GM19193 (cell line): Measurements from ENCODE around the gene TTC23.

Source experiments
- POLR2A ChIP-seq: IDR thresholded peaks from 4 replicates; pipeline ENCODE4 v1.6.1; 2011; ENCODE audit not compliant: insufficient read depth, insufficient read length; ENCODE audit errors: extremely low read depth

Gene TTC23

DNA sequence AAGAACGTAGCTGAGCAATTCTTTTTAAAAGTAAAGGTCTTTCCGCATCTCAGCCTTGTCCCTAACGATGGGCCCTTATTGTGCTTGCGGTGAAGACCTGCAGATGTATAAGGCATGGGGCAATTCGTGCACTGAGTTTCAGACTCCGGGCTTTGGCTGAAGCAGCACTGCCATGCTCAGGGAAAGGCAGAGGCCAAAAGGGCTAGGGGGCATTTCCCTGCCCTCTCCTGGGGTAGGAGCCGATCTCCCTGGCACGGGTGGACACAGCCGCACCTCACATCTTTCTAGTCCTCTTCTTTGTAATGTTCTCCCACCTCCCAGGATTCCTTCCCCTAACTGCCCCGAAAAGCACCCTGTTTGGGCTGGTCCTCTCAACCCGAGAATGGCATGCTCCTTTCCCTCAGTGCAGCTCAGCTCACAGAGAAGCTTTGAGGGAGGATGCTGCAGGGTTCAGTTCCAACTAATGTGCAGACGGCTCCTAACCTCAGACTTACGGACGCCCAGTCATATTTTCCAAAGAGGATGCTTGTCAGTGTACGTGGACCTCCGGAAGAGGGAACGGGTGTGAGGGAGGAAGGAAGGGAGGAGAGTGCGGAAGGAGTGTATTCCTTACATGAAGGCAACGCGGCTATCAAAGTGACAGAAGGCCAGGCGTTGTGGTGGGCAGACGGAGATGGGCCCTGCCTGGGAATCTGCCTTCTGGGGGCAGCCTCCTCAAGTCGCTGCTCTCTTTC, 83.3 kb downstream of the TTC23 start:
- no peak for TF ChIP-seq POLR2A

DNA sequence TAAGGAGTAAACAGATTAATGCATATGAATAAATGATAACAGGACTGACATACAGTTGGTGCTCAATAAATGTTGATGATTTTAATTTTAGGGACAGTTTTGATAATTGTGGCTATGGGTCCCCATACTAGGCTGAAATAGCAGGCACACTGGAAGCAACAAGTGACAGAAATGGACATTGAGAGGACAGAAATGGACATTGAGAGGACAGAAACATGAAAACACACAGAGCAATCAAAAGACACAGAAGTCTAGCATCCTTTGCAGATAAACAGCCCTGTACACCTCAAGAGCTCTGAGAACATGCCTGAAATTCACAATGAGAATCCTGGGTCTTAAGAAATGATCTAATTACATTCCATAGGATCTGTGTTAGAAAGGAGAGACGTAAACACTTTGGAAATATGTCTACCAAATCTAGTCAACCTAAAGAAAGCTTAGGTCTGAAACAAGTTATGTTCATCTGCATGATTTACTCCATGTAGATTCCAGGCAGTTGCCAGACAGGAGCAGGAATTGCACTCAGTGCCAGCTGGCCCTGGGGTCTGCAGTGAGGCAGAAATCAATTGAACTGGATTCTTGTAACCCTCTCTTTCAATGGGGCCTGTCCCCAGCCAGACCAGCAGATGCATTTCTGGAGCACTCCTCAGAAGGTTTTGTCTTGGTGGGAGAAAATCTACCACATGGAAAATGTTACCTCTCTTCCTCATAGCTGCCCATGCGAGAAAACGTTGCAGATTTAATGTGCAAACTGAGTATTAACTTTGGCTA, 84.2 kb downstream of the TTC23 start:
- TF ChIP-seq POLR2A: no peak

DNA sequence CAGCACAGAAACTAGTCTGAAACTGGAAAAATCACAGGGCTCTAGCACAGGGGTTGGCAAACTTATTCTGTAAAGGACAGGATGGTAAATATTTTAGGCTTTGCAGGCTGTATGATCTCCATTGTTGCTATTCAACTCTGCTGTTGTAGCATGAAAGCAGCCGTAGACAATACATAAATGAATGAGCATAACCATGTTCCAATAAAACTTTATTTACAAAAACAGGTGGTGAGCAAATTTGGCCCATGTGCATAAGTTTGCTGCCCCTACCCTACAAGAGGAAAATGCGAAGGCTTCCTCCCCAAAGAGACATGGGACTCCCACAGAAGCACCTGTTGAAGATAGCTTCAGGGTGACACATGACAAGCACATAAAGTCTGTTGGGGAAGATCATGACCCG, 85.3 kb downstream of the TTC23 start:
- TF ChIP-seq POLR2A: no peak

DNA sequence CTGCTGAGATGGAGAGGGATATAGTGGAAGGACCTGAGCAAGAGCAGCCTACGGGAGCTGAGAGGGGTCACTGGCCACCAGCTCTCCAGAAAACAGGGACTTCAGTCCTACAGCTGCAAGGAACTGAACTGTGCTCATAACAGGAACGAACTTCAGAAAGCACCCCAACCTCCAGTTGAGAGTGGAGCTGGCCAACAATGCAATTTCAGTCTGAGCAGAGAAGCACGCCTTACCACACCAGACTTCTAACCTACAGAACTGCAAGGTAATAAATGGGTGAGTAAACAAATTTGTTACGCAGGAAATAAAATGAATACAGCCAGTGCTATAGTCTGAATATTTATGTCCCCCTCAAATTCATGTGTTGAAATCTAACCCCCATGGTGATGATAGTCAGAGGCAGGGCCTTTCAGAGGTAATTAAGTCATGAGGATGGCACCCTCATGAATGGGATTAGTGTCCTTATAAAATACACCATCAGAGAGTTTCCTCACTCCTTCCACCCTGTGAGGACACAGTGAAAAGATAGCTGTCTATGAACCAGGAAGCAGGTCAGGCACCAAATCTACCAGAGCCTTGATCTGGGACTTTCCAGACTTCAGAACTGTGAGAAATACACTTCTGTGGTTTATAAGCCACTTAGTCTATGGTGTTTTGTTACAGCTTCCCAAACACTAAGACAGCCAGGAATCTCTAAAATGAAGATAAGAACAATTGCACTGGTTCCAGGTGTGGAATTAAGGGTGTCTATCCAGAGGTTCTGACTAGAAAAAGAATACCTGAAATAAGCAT, 85.9 kb downstream of the TTC23 start:
- TF ChIP-seq POLR2A: no peak

DNA sequence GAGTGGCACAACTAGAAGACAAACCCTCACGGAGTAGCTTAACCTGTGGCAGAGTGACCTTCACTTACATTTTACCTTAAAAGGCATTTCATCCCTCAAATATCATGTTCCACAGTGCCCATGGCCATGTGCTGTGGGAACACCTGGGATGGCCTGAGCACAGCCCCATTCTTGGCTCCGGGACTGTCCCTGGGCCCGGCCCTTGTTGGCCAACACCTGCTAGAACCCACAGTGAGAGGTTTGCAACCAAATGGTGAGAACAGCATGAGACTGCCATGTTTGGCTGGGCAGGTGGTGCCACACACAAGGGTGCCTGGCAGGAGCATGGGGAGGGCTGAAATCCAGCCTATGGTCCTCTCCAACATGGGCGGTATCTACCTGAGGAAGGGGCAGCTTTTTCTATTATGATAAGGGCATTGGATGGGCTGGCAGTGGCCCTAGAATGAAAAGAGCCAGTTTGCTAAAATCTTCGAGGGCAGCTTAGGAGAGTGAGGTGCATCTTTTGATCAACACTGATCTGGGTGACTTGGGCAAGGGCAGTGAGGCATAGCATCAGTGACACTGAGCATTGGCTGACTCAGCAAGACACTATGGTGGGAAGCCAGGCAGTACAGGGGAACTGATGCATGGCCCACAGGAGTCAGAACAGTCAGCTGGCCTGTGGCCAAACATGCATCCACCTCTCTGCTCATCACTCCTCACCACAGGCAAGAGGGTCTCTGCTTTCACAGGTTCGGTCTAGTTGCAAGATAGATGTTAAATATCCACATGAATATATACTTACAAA, 90.6 kb downstream of the TTC23 start:
- no peak for TF ChIP-seq POLR2A

DNA sequence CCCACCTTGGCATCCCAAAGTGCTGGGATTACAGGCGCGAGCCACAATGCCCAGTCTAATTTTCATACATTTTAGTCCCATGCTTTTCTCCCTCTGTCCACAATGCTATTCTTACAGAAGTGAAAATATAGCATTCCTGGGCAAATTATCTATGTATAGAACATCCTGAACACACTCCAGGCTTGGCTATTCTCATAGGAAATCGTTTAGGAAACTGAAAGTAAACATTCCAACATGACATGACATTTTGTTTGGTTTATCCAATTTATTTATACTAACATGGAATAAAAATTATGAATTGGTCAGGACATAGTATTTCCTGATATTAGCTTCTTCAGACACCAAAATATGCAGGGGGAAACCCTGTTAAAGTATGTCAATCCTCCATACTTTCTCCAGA, 91.9 kb downstream of the TTC23 start:
- no peak for TF ChIP-seq POLR2A

DNA sequence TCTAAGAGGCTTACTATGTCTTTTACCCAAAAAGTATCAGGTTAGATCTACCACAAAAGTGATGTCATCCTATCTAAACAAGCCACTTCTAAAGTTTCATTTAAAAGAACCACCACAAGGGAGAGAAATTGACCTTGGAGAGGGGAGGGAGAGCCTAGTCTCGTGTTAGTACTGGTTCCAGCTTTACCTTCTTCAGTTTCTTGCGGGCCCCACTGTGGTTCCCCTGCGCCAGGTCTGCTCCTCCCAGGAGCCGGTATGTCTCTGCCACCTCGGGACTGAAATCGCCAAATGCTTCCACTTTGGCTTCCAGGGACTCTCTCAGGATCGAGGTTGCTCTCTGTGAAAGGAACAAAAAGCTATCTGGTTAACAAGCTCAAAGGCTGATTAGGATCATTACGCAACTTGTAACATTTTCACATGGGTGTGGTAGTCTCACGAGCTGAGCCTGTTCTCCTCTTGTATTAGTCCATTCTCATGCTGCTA, 93.4 kb downstream of the TTC23 start:
- no peak for TF ChIP-seq POLR2A

DNA sequence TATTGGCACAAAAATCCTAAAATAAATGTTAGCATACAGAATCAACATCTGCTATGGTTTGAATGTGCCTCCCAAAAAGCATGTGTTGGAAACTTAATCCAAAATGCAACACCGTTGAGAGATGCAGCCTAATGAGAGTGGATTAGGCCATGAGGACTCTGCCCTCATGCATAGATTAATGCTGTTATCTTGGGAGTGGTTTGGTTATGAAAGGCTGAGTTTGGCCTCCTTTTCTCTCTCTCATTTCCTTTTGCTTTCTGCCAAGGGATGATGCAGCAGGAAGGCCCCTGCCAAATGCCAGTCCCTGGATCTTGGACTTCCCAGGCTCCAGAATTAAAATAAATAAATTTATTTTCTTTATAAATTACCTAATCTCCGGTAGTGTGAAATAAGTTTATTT, 95.1 kb downstream of the TTC23 start:
- TF ChIP-seq POLR2A: no peak

DNA sequence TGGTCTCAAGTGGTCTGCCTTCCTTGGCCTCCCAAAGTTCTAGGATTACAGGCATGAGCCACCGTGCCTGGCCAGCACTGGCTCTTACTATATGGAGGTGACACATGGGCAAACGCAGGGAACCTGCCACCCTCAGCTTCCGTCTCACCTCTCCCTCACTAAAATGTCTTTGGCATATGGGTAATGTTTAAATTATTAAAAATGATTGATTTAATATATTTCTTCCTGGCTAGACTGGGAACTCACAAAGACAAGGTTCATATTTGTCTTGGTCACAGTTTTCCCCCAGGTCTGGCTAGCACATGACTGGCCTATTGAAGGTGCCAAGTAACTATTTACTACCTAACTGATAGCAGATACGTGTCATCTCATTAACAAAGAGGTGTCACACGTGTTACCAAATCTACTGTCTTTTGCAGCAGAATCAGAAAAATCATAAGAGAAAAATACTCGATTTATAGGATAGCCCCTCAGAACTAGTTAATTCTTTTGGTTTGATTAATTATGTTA, 96.3 kb downstream of the TTC23 start:
- no peak for TF ChIP-seq POLR2A

DNA sequence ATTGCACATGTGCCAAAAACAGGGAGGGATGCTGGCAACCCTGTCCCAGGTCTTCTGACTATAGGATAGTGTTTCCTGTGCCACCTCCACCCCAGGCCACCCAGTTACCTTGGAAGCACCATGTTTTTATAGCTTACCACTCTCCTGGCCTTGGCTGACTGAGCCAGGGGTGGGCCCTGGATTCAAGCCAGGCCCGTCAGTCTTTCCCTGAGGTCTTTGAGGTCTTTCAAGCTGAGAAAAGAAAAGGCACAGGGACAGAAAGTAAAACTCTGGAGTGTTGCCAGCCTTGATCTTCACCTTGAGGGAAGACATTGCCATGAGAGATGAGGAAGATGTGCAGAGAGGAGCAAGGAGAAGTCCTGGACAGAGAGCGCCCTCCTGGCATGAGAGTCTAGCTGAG, 98.2 kb downstream of the TTC23 start:
- no peak for TF ChIP-seq POLR2A

DNA sequence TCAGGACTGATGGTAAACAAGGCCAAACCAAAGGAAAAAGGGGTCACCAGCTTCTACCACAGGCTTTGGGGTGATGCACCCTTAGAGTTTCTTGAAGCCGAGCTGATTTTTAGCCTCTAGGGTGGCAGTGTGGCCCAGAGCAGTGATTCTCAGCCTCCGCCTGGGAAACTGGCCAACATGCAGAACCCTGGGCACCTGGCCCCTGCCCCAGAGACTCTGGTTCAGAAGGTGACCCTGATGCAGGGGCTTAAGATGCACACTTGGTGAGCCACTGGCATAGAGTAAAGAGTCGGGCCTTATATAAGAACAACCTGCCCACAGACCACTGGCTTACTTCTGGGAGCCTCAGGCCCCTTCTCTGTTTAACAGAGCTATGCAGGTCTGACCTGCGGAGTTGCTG, 100.0 kb downstream of the TTC23 start:
- TF ChIP-seq POLR2A: no peak

DNA sequence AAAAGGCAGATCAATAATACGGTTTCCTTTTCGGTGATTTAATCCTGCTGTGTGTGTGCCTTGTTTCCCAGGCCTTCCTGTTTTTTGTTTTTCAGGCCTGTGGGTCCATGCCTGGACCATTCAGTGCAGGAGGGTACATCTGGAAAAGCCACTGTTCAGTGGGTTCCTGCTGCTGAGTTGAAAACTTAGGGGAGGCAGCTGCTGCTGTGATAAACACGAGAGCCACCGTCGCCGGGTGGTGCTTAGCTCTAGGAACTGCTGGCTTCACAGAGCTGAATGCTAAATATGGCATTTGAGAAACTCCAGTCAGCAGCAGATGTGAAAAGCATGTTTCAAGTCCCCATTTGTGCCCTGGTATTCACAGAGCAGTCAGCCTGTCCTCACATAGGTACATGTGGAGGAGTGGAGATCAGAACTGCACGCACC, 100.5 kb downstream of the TTC23 start:
- no peak for TF ChIP-seq POLR2A

DNA sequence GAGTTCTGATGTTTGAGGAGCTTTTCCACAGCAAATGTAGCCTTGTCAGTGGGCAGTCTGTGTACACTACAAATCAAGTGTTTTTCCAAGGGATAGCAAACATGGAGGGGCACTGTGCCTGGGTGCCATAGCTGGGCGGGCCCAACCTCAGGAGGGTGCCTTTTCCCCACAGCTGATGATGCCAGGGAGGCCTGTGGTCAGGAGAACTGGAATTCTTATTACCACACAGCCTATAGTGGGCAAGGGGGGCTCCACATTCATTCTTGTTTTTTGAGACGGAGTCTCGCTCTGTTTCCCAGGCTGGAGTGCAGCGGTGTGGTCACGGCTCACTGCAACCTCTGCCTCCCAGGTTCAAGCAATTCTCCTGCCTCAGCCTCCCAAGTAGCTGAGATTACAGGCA, 102.7 kb downstream of the TTC23 start:
- TF ChIP-seq POLR2A: no peak

DNA sequence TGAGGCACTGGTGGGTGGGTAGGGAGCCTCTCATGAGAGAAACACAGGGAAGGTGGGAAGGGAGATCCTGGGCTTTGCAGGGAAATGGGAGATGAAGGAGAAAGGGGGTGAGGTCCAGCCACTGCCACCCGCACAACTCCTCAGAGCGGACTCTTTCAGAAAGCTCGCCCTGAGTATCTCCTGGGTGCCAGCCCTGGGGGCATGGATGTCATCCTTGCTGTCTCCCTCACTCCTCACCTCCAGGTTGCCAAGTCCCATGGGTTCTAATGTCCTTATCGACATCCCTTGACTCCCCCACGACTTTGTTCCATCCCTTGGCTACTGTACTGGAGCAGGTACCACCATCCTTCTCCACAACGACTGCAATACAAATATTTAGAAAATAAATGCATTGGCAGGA, 103.6 kb downstream of the TTC23 start:
- no peak for TF ChIP-seq POLR2A
